ENCODE results near the gene NFE2L2.
"Not testable (repeated sequence)": the region's sequence is repeated elsewhere in the genome, so short reads cannot be mapped to it uniquely, and the experiment has no call there.

NFE2L2 gene

GRCh38 chr2:177235855-177236437 lies 28.6 kb downstream of the NFE2L2 start:
- DNase-seq (ENCODE audit: low spot score) = no peak
- no peak for TF ChIP-seq CTCF (IDR thresholded peaks at IDR 0.05; ENCODE audit: borderline replicate concordance, control extremely low read depth, extremely low read depth, insufficient read depth, missing control alignments)
- in situ Hi-C loops (cut with MboI; ENCODE audit: low sequenced_read_pairs, unreplicated experiment) = no loop called here

- TF ChIP-seq CTCF (IDR thresholded peaks at IDR 0.05; ENCODE audit: borderline replicate concordance, control extremely low read depth, extremely low read depth, insufficient read depth, missing control alignments) = no peak
- no peak for DNase-seq (ENCODE audit: low spot score)
- in situ Hi-C loops (cut with MboI; ENCODE audit: low sequenced_read_pairs, unreplicated experiment) = no loop called here
These were observed 30.3 kb downstream of the NFE2L2 start for GRCh38 chr2:177234267-177234666.

GRCh38 chr2:177232098-177232704 lies 32.3 kb downstream of the NFE2L2 start:
- DNase-seq (ENCODE audit: low spot score) = no peak
- no peak for TF ChIP-seq CTCF (IDR thresholded peaks at IDR 0.05; ENCODE audit: borderline replicate concordance, control extremely low read depth, extremely low read depth, insufficient read depth, missing control alignments)
- in situ Hi-C loops (cut with MboI; ENCODE audit: low sequenced_read_pairs, unreplicated experiment) = no loop called here

- TF ChIP-seq CTCF (IDR thresholded peaks at IDR 0.05; ENCODE audit: borderline replicate concordance, control extremely low read depth, extremely low read depth, insufficient read depth, missing control alignments) = no peak
- in situ Hi-C loops (cut with MboI; ENCODE audit: low sequenced_read_pairs, unreplicated experiment) = no loop called here
- DNase-seq (ENCODE audit: low spot score) = no peak
These were observed 33.3 kb downstream of the NFE2L2 start for GRCh38 chr2:177231270-177231669.

GRCh38 chr2:177229442-177230242 lies 34.9 kb downstream of the NFE2L2 start:
- in situ Hi-C loops (cut with MboI; ENCODE audit: low sequenced_read_pairs, unreplicated experiment) = no loop called here
- no peak for TF ChIP-seq CTCF (IDR thresholded peaks at IDR 0.05; ENCODE audit: borderline replicate concordance, control extremely low read depth, extremely low read depth, insufficient read depth, missing control alignments)
- no peak for DNase-seq (ENCODE audit: low spot score)

GRCh38 chr2:177225965-177226360 lies 38.6 kb downstream of the NFE2L2 start:
- no peak for DNase-seq (ENCODE audit: low spot score)

GRCh38 chr2:177223436-177223835 lies 41.1 kb downstream of the NFE2L2 start:
- in situ Hi-C loops (cut with MboI; ENCODE audit: low sequenced_read_pairs, unreplicated experiment); DNase-seq (ENCODE audit: low spot score): not testable (repeated sequence)

More at GRCh38 chr2:177225965-177226360, 38.6 kb downstream of the NFE2L2 start:
- in situ Hi-C loops (cut with MboI; ENCODE audit: low sequenced_read_pairs, unreplicated experiment) = no loop called here
- TF ChIP-seq CTCF (IDR thresholded peaks at IDR 0.05; ENCODE audit: borderline replicate concordance, control extremely low read depth, extremely low read depth, insufficient read depth, missing control alignments) = no peak
